CD4-positive, alpha-beta T cell treated with Interleukin-2 at 100 ng/mL for 4 hours (primary cell): ENCODE data around the gene OGFR.

ENCODE experiments used
- DNase-seq: peaks from one replicate; pipeline ENCODE4 v3.0.0-alpha.2; 2020; ENCODE audit warnings: low spot score

The OGFR gene

DNA sequence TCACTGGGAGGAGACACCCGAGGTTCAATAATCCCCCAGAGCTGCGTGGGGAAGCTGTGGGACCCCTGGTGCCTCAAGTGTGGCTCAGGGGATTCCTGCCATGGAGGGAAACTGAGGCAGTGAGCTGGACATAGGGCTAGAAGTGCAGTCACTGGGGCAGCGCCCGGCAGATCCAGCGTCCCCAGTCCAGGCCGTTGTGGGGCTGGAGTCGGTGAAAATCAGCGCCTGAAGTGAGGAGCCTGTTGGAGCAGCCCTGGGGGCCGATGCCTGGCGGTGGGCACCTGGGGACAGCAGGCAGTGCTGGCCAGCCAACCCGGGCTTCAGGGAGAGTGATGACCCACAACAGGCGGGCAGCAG is 10.1 kb downstream of the OGFR start:
- DNase-seq, result no peak

DNA sequence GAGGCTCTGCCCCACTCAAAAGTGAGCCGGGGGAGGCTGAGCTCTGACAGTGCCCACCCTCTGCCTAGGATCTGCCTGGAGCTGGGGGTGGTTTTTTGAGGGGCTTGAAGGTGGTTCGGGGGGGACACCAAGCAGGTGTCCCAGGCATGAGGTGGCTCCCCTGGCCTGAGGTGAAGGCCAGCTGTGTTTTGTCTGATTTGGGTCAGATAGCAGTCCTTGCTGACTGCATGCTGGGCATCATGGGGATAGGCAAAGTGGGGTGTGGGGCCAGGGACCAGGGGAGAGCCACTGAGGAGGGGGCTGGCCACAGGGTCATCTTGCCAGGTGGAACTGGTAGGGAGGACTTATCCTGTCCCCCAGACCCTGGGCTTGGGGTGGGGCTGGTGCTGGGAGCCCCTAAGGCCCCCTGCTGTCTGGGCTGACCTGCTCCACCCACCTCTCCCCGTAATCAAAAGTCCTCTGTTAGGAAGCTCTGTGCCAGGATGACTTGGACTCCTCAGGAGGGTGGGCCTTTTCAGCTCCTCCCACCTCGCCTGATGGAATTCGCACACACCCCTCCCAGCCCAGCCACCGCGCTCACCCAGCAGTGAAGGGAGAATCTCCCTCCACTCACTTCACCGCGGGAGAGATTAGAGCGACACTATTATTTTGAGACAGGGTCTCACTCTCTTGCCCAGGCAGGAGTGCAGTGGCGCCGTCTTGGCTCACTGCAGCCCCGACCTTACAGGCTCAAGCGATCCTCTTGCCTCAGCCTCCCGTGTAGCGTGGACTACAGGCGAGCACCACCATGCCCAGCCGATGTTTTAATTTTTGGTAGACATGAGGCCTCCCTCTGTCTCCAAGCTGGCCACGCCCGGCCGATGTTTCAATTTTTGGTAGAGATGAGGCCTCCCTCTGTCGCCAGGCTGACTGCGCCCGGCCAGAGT is 10.7 kb downstream of the OGFR start:
- no peak for DNase-seq

DNA sequence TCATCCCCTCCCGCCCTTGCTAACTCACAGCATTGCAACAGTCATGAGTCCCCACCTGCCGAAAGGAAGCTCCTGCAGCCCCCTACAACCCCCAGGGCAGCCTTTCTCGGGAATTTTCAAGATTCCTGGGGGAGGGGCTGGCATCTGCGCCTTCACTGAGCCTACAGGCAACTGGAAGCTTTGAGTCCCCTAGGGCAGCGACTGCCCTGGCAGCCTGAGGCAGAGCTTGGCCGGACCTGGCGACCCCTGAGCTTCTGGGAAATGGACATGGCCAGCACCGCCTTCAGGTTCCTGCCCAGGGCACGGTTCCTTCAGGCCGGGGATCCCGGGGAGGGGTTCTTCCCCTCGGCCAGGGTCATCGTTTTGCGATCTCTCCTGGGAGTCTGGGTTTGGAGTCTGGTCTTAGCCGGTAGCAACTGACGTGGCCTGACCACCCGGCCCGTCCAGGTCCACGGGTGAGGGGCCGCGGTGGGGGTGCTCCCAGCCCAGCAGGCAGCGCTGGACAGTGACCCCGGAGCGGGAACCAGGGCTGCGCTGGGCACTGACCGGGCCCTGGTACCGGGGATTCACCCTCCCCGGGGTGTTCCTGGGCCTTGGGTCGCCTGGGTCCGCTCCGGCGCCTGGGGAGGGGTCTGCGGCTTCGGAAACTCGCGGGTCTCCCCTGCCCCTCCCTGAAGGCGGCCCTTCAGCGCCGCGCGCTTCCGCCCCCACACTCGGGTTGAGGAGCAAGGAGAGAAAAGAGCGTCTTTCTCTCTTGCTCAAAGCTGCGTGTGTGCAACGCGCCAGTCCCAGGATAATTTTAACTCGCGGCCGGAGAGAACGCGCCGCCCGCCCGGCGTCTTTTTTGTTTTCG is 11.6 kb downstream of the OGFR start:
- no peak for DNase-seq

DNA sequence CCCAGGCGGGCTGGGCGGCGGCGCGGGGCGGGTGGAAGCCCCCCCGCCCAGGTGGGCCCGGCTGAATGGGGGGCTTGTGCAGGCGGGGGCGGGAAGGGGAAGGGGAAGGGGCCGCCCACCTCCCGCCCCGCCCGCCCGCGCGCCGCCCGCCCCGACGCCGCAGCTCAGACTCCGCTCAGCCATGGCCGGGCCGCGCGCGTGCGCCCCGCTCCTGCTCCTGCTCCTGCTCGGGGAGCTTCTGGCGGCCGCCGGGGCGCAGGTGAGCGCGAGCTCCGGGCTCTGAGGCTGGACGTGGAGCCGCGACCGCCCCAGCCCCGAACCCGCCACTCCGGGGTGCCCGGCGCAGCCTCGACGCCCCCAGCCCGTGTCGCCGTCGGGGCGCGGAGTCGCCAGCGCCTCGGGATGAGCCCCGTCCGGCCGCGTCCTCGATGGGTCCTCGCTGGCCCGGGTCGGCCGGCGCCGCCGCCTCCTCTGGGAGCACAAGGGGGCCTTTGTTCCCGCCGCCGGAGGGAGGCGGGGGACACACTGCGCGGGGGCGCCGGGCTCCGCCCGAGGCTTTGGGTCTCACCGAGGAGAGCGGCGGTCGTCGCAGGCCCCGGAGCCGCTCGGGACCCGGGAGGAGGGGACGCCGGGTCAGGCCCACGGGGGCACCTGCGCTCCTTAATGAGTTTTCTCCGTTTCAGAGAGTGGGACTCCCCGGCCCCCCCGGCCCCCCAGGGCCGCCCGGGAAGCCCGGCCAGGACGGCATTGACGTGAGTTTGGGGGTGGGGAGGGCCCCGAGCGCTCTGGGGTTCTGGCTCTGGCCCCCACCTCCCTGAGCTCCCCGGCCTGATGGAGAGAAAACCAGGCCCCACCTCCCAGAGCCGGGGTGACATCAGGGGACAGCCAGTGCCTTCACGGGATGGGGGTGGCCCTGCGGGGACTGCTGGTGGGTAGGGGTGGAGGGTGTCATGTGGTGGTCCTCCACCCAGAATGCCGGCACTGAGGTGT is 12.5 kb downstream of the OGFR start, which contains the start of gene COL9A3:
COL9A3 (plus strand) TSS at position 167 of the 990 bp plus-strand sequence; CDS start at position 182, 15 bp downstream.
- no peak for DNase-seq

DNA sequence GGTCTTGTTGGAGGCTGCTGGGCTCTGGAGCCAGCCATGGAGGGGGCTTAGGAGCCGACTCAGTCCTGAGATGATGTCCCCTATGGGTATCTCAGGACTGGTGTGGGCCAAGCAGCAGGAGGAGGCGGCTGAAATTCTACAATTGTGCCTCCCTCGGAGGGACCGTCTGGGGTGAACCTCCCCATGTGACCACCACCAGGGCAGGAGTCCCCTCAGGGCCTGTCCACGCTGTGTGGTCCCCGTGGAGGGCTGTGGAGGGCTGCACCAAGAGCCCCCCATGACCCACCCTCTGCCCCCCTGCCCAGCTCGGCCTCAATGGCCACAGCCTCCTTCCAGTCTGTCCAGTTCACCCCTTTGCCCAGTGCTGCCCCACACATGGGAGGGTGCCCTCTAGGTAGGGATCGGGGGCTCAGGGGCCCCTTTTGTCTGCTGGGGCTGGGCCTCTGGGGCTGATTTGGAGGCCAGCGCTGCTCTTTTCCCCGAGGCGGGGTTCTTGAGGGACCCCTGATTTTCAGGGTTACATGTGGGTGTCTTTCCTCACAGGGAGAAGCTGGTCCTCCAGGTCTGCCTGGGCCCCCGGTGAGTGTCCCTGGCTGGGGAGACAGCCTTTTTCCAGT is 13.4 kb downstream of the OGFR start:
- no peak for DNase-seq

DNA sequence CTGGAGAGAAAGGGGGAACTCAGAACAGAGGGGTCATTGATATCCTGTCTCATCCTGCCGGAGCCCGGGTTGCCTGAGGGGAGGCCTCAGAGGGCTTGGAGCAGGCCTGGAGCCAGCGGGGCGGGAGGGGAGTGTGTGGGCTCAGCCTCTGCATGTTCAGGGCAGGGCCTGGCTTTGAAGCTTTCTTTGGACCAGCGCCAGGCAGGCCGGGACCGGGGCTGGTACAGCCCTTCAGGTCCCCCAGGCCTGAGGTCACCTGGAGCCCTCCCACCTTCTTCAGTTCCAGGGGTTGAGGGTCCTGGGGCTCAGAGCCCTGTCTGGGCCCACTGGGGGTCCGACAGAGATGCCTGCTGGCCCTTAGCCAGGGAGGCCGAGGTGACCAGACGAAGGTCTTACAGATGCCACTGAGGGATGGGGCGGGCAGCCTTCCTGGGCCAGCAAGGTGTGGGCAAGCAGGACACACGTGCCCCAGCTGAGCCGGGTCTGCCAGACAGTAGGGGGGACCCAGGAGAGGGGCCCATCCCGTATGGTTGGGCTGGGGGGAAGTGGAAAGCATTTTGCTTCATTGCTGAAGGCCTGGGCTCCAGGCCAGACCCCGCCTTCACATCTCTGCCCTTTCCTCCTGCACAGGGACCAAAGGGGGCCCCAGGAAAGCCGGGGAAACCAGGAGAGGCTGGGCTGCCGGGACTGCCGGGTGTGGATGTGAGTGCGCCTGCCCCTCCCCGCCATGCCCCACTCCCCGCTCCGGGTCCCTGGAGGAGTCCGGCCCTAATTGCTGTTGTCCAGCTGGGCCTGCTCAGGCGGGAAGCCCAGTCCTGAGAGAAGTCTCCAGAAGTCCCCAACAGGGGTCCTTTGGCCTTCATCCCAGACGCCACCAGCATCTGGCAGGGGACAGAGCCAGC is 14.2 kb downstream of the OGFR start:
- no peak for DNase-seq

DNA sequence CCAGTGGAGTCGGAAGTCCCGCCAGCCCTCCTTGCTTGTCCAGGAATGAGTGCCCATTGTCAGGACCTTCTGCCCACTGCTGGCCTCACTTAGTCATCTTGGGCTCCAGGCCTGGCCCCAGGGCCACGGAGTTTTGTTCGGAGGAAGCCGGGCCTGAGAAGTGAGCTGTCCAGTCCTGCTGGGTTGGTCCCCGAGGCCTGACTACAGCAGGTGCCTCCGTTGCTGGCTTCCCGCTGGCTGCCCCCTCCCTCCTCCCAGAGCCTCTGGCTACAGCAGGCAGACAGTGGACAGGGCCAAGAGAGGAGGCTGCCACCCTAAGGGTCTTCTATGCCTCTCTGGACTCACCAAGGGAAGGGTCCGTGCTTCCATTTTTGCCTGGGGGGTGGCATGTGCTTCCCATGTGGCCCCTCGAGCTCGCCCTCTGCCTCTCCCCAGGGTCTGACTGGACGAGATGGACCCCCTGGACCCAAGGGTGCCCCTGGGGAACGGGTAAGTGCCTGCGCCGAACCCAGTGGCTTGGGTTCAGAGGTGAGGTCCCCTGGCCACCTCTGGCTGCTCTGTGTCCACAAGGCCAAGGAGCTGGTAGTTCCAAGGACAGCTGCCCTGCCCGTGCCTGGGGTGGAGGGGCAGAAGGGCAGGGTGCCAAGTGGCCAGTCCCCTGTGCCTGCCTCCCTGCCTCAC is 15.0 kb downstream of the OGFR start:
- no peak for DNase-seq

DNA sequence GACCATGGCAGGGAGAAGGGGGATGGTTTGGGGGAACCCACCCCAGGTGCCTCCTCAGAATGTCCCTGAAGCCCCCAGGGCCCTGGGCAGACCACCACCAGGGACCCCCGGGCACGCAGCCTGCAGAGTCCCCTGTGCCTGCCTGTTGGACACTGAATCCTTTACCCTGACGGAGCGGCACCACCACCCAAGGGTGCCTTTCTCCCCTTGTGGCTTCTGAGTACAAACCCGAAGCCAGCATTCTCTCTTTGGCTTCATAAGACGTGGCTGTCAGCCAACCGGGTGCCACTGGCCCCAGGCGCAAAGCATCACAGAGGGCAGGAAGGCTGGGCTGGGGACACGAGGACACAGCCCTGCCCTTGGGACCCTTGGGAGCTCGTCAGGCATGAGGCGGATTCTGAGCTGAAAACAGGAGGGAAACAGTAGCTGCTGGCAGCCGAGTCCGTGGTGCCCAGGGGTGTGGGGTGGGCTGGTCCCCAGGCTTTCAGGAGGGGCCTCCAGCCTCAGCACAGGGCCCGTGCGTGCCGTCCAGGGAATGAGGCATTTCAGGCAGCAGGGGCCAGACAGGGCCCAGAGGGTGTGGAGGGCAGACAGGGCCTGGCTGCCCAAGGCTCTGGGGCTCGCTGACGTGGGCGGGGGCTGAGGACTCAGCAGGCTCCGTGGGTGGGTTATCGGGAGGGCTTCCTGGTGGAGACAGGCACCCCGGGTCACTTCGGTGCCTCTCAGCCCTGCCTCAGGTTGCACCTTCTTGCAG is 15.8 kb downstream of the OGFR start:
- DNase-seq, result no peak

DNA sequence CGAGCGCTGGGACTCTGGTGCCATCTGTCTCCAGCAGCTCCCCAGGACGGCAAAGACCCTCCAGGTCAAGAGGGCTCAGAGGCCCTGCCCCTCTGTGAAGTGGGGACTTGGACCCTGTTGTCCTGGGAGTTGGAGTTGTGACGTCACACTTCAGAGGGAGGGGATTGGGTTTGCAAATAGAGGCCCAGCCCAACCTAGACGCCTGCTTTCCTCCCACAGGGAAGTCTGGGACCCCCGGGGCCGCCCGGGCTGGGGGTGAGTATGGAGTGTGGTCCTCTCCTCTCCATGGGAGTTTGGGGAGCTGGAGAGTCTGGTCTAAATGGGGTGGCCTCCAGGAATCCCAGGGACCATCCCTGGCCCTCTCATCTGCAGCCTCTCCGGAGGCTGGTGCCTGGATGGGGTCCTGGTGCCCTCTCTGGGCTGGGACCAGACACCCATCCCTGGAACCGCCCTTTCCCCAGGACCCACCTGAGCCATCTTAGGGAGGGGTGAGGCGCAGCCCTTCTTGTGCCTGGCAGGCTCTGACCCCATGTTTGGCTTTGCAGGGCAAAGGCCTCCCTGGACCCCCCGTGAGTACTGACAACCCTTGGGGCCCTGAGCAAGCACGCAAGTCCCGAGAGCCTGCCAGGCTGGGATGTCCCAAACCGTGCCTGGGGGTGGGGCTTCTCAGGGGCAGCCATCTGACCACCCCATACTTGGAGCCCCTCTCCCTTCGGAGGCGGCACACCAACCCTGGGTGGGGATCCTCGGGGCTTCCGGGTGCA is 16.5 kb downstream of the OGFR start:
- DNase-seq, result no peak

DNA sequence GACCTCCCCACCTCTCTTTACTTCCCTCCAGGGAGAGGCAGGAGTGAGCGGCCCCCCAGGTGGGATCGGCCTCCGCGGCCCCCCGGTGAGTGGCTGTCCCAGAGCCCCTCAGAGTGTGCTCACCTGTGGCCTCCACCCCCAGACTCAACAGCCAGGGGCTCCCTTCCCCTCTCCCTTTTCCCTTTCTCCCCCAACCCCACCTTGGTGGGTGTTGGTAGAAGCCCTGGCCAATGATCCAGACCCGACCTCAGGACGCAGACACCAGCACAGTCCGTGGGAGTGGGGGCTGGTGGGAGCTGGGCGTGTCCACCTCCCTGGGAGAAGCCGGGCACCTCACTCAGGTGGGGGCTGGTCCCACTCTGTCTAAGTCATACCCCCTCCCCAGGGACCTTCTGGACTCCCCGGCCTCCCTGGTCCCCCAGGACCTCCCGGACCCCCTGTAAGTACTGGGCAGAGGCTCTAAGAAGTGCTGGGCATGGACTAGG is 17.1 kb downstream of the OGFR start:
- no peak for DNase-seq

DNA sequence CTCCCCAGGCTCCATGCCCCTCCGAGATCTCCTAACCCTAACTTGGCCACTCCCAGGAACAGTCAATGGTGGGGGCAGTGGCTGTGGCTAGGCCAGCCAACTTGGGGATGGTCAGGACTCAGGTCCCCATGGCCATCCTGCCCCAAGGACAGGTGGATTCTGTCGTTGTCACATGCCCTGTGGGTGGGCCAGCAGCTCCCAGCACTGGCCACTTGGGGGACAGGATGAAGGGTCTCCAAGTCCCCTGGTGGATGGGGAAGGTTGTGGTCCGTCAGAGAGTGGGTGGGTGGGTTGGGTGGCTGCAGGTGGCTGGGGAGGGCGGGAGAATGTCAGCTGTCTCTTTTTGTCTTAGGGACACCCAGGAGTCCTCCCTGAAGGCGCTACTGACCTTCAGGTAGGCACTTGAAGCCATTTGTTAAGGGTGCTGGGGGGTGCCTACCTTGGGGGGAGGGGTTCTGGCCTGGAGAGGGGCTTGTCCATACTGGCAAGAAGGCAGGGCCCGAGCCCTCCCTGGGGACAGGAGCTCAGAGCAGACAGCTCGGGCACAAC is 17.7 kb downstream of the OGFR start:
- DNase-seq, result no peak

DNA sequence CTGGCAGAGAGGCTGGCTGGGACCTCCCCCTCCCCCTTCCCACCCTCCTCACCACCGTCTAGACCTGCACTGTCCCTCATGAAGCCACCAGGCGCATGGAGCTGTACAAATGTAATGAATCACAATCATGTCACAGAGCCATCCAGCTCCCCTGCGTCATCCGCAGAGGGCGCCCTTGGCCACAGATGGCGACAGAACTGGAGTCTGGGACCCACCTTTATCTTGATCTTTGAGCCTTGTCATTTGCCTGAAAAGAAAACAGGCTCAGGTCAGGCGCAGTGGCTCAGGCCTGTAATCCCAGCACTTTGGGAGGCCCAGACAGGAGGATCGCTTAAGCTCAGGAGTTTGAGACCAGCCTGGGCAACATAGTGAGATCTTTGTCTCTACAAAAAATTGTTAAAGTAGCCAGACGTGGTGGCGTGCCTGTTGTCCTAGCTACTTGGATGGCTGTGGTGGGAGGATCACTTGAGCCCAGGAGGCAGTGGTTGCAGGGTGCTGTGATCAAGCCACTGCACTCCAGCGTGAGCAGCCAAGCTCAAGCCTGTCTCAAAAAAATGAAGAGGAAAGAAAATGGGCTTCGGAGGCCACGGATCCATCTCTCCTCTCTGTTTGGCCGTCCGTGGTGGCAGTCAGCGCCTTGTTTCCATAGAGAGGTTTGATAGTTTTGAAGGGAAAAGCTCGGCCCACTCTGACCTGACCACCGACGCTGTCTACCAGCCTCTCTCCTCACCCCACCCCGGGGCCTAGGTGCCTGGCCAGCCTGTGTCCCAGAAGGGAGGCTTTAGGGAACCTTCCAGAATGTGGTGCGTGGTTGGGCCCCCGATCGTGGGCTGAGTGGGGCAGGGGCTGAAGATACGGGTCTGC is 18.4 kb downstream of the OGFR start:
- DNase-seq, result peak; percentile 35

DNA sequence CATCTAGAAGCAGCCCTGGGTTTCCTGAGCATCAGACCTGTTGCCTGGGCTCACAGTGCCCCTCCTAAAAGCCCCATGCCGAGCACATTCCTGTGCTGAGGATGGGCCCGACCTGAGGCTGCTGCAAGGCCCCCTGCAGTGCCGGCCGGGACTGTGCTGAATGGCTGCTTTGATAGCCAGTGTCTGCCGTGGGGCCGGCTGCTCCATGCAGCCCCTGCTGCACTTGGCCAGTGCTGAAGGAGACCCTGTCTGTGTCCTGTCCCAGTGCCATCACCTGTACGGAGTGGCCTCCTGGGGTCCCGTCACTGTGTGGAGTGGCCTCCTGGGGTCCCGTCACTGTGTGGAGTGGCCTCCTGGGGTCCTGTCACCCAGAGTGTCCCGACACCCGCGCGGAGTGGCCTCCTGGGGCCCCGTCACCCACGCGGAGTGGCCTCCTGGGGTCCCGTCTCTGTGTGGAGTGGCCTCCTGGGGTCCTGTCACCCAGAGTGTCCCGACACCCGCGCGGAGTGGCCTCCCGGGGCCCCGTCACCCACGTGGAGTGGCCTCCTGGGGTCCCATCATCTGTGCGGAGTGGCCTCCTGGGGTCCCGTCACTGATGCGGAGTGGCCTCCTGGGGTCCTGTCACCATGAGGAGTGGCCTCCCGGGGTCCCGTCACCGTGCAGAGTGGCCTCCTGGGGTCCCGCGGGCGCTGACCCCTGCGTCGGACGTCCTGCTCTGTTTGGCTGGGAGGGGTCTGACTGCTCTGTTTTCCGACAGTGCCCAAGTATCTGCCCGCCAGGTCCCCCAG is 19.2 kb downstream of the OGFR start:
- DNase-seq, result no peak

DNA sequence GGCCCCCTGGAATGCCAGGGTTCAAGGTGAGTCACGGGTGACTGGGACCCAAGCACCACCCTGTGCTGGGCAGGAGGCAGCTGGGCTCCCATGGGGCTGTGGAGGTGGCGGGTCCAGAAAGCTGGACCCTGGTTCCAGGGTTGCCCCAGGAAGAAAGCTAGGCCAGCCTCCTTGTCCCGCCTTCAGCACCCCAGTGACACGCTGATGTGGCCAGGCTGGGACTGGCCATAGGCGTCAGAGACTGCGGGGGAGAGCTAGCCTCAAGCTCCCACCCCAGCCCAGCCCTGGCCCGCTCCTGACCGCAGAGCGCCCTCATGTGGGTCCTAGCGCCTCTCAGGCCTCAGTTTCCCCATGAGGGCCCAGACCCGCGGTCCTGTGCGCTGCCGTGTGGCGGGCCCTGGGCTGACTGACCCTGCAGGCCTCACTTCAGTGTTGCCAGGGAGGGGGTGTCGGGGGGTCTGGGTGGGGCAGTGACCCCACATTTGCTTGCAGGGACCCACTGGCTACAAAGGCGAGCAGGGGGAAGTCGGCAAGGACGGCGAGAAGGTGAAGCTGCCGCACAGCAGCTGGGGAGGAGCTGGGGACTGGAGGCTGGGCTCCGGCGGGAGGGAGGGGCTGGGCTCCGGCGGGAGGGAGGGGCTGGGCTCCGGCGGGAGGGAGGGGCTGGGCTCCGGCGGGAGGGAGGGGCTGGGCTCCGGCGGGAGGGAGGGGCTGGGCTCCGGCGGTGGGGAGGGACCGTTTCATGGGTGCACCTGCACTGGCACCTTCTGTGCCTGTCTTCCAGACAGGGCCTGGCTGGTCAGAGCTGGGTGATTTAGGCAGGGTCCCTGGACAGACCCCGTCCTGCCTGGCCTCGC is 20.1 kb downstream of the OGFR start:
- peak; percentile 59 for DNase-seq
